Osteocyte (in vitro differentiated cells): ENCODE measurements around the gene PPIL6. TPM values are rescaled to one million over a fixed set of nuclear protein-coding genes. Genes with fewer than 3 reads are reported as not detected.

Experiments used
- DNase-seq: peaks from one replicate; pipeline ENCODE4 v3.0.0; 2021; ENCODE audit warnings: mixed read lengths; ENCODE audit not compliant: unreplicated experiment; ENCODE audit errors: extremely low spot score
- H3K27ac Mint-ChIP-seq: one replicate; pipeline ENCODE4 v1.8.0; 2021; ENCODE audit warnings: mild to moderate bottlenecking, mixed read lengths; ENCODE audit not compliant: unreplicated experiment
- H3K27me3 Mint-ChIP-seq: one replicate; pipeline ENCODE4 v1.8.0; 2021; ENCODE audit warnings: mixed read lengths; ENCODE audit not compliant: unreplicated experiment
- H3K36me3 Mint-ChIP-seq: one replicate; pipeline ENCODE4 v1.8.0; 2021; ENCODE audit warnings: mixed read lengths; ENCODE audit not compliant: unreplicated experiment
- H3K4me1 Mint-ChIP-seq: one replicate; pipeline ENCODE4 v1.8.0; 2021; ENCODE audit warnings: mixed read lengths; ENCODE audit not compliant: unreplicated experiment
- H3K4me3 Mint-ChIP-seq: one replicate; pipeline ENCODE4 v1.8.0; 2021; ENCODE audit warnings: mild to moderate bottlenecking, moderate library complexity, mixed read lengths; ENCODE audit not compliant: unreplicated experiment
- H3K9me3 Mint-ChIP-seq: one replicate; pipeline ENCODE4 v1.8.0; 2021; ENCODE audit warnings: mixed read lengths; ENCODE audit not compliant: unreplicated experiment
- total RNA-seq: library from RNA; stranded (reverse); gene quantifications from 2 replicates; pipeline ENCODE4 v1.2.1, GENCODE V29; 2021
- TF ChIP-seq, protein P1 (sequence below): fragments of 200-600 bp; sonication (generic); IDR thresholded peaks from 2 replicates; pipeline ENCODE4 v1.5.0; 2021; ENCODE audit warnings: antibody characterized with exemption, mild to moderate bottlenecking, moderate library complexity

PPIL6 gene
- total RNA-seq, 1 donor from 2014 or later = 1.9 TPM

- H3K27ac Mint-ChIP-seq = peak overlapping the region; percentile 23
- DNase-seq = no peak
- TF ChIP-seq, protein P1, sequence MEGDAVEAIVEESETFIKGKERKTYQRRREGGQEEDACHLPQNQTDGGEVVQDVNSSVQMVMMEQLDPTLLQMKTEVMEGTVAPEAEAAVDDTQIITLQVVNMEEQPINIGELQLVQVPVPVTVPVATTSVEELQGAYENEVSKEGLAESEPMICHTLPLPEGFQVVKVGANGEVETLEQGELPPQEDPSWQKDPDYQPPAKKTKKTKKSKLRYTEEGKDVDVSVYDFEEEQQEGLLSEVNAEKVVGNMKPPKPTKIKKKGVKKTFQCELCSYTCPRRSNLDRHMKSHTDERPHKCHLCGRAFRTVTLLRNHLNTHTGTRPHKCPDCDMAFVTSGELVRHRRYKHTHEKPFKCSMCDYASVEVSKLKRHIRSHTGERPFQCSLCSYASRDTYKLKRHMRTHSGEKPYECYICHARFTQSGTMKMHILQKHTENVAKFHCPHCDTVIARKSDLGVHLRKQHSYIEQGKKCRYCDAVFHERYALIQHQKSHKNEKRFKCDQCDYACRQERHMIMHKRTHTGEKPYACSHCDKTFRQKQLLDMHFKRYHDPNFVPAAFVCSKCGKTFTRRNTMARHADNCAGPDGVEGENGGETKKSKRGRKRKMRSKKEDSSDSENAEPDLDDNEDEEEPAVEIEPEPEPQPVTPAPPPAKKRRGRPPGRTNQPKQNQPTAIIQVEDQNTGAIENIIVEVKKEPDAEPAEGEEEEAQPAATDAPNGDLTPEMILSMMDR = no peak
- H3K4me1 Mint-ChIP-seq = peaks cover 31% of the 10 kb centered on the region
- no peaks in the 10 kb centered on the region for H3K27me3 Mint-ChIP-seq
- peaks cover 30% of the 10 kb centered on the region for H3K36me3 Mint-ChIP-seq
- peak overlapping the region; percentile 91 for H3K4me3 Mint-ChIP-seq
- H3K9me3 Mint-ChIP-seq = no peaks in the 10 kb centered on the region
Measured at GRCh38 chr6:109379711-109380110, 60.7 kb downstream of the PPIL6 start.

DNA sequence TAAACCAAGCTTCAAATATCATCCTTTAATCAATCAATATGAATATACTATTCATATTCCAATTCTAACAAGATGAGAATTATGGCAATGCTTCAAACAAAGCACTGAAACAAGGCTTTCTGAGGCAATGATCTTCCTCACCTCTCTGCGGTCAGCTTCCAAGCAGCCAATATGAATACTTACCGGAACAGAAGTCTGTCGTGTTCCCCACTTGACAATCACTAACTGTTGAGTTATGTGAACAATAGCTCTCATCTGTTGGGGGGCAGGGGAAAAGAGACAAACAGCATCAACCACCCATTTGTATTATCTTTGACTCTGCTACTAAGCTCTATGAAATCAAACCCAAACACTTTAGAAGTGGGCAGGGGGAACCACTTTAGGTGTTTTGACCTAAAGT lies 62.7 kb downstream of the PPIL6 start:
- H3K36me3 Mint-ChIP-seq = peaks cover 47% of the 10 kb centered on the region
- no peak overlapping the region for H3K4me3 Mint-ChIP-seq
- no peaks in the 10 kb centered on the region for H3K9me3 Mint-ChIP-seq
- no peak for DNase-seq
- peaks cover 24% of the 10 kb centered on the region for H3K4me1 Mint-ChIP-seq
- H3K27me3 Mint-ChIP-seq = no peaks in the 10 kb centered on the region
- TF ChIP-seq, protein P1 = no peak
- H3K27ac Mint-ChIP-seq = no peak overlapping the region

DNA sequence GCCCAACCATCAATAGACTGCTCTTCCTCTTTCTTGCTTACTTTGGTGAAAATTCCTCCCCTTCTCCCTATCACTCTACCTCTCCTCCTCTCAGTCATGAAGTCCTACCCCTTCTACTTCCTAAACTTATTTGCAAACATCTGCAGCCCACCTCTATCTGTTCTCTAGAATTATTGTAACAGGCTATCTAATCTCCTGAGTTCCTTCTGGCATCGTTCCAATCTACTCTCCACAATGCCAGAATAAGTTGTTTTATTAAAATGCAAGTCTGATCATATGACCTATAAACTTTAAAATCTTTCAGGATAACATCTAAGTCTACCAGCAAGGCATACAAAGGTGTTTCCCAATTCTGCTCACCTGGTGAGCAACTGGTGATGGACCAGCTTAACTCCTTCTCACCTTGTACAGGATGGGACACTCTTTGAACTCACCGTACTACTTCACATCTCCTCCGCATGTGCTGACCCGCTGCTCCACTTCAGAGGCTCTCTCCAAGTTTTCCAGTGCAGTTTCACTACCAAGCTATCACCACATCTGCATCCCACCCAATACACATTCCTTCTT lies 66.0 kb downstream of the PPIL6 start:
- TF ChIP-seq, protein P1 = no peak

DNA sequence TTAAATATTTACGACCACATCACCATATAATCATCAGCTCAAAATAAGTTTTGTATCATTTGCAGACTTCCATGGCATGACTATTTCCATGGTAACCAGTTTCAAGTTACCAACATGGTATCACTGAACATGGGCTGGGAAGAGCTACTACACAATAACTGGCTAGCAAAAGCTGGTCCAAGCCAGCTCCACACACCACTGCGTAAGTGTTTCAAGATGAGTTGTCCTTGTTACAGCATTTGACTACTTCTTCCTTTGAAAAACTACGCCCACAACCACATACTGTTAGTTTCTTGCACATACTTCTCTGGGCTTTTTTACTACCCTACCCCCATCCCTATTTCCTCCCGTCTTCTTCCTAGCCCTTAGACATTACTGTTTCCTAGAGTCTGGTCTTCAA lies 66.7 kb downstream of the PPIL6 start:
- H3K27me3 Mint-ChIP-seq = no peaks in the 10 kb centered on the region
- H3K4me1 Mint-ChIP-seq = peaks cover 5% of the 10 kb centered on the region
- TF ChIP-seq, protein P1 = no peak
- DNase-seq = no peak
- no peak overlapping the region for H3K27ac Mint-ChIP-seq
- no peak overlapping the region for H3K4me3 Mint-ChIP-seq
- H3K9me3 Mint-ChIP-seq = no peaks in the 10 kb centered on the region
- peaks cover 68% of the 10 kb centered on the region for H3K36me3 Mint-ChIP-seq

More for the DNA sequence above, 66.0 kb downstream of the PPIL6 start:
- no peak overlapping the region for H3K4me3 Mint-ChIP-seq
- H3K9me3 Mint-ChIP-seq = no peaks in the 10 kb centered on the region
- no peak overlapping the region for H3K27ac Mint-ChIP-seq
- no peak for DNase-seq
- H3K4me1 Mint-ChIP-seq = peaks cover 11% of the 10 kb centered on the region
- H3K36me3 Mint-ChIP-seq = peaks cover 68% of the 10 kb centered on the region
- H3K27me3 Mint-ChIP-seq = no peaks in the 10 kb centered on the region

GRCh38 chr6:109373331-109373730 lies 67.1 kb downstream of the PPIL6 start:
- TF ChIP-seq, protein P1 = no peak
- H3K4me1 Mint-ChIP-seq = peaks cover 4% of the 10 kb centered on the region
- no peak overlapping the region for H3K27ac Mint-ChIP-seq
- DNase-seq = no peak
- no peaks in the 10 kb centered on the region for H3K9me3 Mint-ChIP-seq
- peaks cover 73% of the 10 kb centered on the region for H3K36me3 Mint-ChIP-seq
- H3K27me3 Mint-ChIP-seq = no peaks in the 10 kb centered on the region
- no peak overlapping the region for H3K4me3 Mint-ChIP-seq
